ENCODE data around the gene FNDC5.

Gene FNDC5

DNA sequence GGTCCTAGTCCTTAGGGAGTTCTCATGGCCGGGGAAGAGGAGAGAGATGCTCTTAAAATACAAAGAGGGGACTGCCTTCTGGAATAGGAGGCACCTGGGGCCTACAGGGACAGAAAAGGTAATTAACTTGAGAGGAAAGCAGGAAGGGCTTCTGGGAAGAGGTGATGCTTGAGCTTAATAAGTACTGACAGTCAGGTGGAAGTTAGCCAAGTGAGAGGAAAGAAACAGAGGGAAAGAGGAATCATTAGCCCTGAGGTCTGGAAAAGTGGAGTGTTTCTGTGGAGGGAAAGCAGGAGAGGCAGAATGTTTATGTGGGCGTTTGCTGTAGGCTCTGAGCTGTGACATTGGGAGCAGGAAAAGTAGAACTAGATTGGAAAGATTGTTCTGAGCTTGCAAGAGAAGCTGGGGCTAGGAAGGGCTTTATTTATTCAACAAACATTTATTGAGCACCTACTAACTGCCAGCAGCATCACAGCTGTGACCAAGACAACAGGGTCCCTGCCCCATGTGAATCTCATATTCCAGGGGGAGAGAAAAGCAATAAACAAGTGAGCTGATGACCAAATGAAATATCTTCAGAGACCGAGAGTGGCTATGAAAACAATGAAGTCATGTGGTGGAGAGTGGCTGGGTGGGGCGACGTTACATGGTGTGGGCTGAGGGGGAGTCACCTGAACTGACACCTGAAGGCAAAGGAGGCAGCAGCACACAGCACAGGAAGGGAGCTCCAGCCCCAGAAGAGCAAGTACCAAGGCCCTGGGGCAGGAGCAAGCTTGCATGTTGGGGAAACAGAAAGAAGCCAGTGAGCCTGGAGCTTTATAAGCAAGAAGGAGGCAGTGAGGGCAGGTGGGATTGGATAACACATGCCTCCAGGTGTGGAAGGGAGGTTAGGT, 4.4 kb upstream of the FNDC5 start:
- DNase-seq = no peak
- H3K9me3 ChIP-seq (ENCODE audit: control insufficient read depth, low read length) = no peaks in the 10 kb centered on the region
- H3K27ac ChIP-seq (ENCODE audit: insufficient read depth, low read length, poor library complexity, severe bottlenecking) = no peak overlapping the region
- no peaks in the 10 kb centered on the region for H3K36me3 ChIP-seq (ENCODE audit: control insufficient read depth, insufficient read depth, low read length)
- H3K4me3 ChIP-seq (ENCODE audit: insufficient read depth, low read depth, low read length, poor library complexity, severe bottlenecking) = no peak overlapping the region
- H3K4me1 ChIP-seq (ENCODE audit: control insufficient read depth, insufficient read depth, low read length, poor library complexity, severe bottlenecking) = peaks cover 6% of the 10 kb centered on the region
- peaks cover 15% of the 10 kb centered on the region for H3K27me3 ChIP-seq (replicated peaks; ENCODE audit: control insufficient read depth, insufficient read depth, low read length, poor library complexity, severe bottlenecking)

DNA sequence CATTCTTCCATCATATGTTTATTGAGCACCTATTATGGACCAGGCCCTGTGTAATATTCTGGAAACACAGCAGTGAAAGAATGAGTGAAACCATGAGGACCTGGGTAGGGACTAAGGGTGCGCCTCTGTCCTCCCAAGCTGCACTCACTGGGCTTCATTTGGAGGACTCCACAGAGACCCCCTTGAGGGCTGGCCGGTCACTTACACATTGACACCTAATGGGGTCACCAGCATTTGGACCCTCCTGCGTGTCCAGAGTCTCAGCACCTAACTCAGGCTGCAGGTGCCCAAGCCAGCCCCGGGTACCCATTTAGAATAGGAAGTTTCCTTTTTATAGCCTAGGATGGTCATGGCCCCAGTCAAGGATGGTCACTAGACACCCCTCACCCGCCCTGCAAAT, 2.8 kb upstream of the FNDC5 start:
- peaks cover 17% of the 10 kb centered on the region for H3K27me3 ChIP-seq (replicated peaks; ENCODE audit: control insufficient read depth, insufficient read depth, low read length, poor library complexity, severe bottlenecking)
- H3K4me3 ChIP-seq (ENCODE audit: insufficient read depth, low read depth, low read length, poor library complexity, severe bottlenecking) = no peak overlapping the region
- H3K36me3 ChIP-seq (ENCODE audit: control insufficient read depth, insufficient read depth, low read length) = no peaks in the 10 kb centered on the region
- DNase-seq = no peak
- H3K27ac ChIP-seq (ENCODE audit: insufficient read depth, low read length, poor library complexity, severe bottlenecking) = no peak overlapping the region
- H3K9me3 ChIP-seq (ENCODE audit: control insufficient read depth, low read length) = no peaks in the 10 kb centered on the region
- peaks cover 7% of the 10 kb centered on the region for H3K4me1 ChIP-seq (ENCODE audit: control insufficient read depth, insufficient read depth, low read length, poor library complexity, severe bottlenecking)

DNA sequence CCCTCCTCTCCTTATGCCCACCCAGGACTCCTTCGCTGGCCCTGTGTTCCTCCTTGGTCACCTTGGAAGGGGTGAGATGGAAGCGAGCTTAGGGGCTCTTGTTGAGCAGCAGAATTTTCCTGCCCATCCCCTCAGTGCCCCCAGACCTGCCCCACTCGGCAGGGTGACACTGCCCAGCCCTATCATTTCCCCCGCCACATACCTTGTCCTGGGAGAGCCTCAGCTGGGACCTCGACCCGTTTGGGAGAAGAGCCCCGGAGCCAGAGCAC, 1.4 kb upstream of the FNDC5 start:
- DNase-seq = no peak
- Histone ChIP-seq H3K4me1 (ENCODE audit: control insufficient read depth, insufficient read depth, low read length, poor library complexity, severe bottlenecking) (peaks cover 7% of the 10 kb centered on the region), H3K27me3 (replicated peaks; ENCODE audit: control insufficient read depth, insufficient read depth, low read length, poor library complexity, severe bottlenecking) (peaks cover 17% of the 10 kb centered on the region), H3K27ac (ENCODE audit: insufficient read depth, low read length, poor library complexity, severe bottlenecking) (no peak overlapping the region), H3K9me3 (ENCODE audit: control insufficient read depth, low read length) (no peaks in the 10 kb centered on the region), H3K36me3 (ENCODE audit: control insufficient read depth, insufficient read depth, low read length) (no peaks in the 10 kb centered on the region), H3K4me3 (ENCODE audit: insufficient read depth, low read depth, low read length, poor library complexity, severe bottlenecking) (no peak overlapping the region)

DNA sequence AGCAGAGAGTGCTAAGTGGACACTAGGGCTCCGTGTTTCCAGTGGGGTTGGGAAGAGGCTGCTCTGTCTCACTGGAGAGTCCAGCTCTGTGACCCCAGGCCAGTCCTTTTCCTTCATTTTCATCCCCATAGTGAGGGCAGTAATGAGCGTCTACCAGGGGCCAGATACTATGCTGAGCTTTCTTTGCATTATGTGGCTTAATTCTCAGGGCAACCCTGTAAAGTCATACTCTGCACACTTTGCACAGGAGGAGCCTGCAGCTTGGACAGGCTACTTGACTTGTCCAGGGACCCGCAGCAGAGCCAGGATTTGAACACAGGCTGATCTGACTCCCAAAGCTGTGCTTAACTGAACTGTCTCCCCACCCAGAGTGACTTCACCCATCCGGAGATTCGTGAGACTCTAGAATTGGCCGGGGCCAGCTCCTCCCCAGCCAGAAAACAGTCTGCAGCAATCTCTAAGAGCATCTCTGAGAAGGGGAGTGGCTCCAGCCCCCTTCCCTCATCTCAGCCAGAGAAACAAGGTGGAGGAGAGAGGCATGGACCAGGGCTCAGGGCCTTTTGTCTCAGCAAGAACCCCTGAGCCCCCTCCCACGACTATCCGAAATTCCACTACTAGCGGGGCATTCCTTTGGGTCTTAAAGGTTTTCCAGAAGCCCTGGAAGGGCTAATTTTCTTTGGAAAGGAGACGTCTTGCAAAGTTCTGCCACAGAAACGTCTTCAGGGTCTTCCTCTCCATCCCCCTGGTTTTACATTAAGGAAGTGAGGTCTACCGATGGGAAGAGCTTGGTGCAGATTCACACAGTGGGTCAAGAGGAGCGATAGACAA, 866 bp upstream of the FNDC5 start:
- H3K27ac ChIP-seq (ENCODE audit: insufficient read depth, low read length, poor library complexity, severe bottlenecking) = no peak overlapping the region
- no peak overlapping the region for H3K4me3 ChIP-seq (ENCODE audit: insufficient read depth, low read depth, low read length, poor library complexity, severe bottlenecking)
- H3K4me1 ChIP-seq (ENCODE audit: control insufficient read depth, insufficient read depth, low read length, poor library complexity, severe bottlenecking) = peaks cover 7% of the 10 kb centered on the region
- peaks cover 17% of the 10 kb centered on the region for H3K27me3 ChIP-seq (replicated peaks; ENCODE audit: control insufficient read depth, insufficient read depth, low read length, poor library complexity, severe bottlenecking)
- H3K9me3 ChIP-seq (ENCODE audit: control insufficient read depth, low read length) = no peaks in the 10 kb centered on the region
- H3K36me3 ChIP-seq (ENCODE audit: control insufficient read depth, insufficient read depth, low read length) = no peaks in the 10 kb centered on the region
- no peak for DNase-seq

DNA sequence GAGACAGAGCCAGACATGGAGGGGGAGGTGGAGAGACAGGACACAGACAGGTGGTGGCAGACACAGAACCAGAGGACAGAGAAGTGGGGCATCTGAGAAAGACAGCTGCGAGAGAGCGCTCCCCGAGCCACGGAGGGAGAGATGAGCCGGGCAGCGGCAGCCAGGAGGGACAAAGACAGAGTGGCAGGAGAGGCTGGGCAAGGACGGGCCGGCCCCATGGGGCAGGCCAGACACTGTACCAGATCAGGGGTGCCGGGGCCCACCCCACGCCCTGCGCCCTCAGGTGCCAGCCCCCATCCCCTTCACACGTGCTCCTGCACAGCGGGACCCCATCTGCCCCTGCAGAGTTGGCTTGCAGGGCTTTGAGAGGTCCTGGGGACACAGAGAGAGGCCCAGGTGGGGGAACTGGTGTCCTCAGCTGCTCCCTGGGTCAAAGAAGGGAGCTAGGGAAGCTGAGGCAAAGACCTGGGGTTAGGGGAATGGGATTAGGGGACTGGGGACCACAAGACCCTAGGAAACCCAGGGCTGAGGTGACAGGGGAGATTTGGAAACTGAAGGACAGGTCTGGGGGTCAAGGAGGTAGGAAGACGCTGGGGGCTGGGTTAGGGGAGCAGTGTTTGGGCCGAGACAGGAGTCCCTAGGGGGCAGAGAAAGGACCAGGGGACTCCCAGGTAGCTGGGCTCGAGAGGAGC, 643 bp downstream of the FNDC5 start:
- DNase-seq = no peak
- Histone ChIP-seq H3K27me3 (replicated peaks; ENCODE audit: control insufficient read depth, insufficient read depth, low read length, poor library complexity, severe bottlenecking) (peaks cover 17% of the 10 kb centered on the region), H3K4me3 (ENCODE audit: insufficient read depth, low read depth, low read length, poor library complexity, severe bottlenecking) (no peak overlapping the region), H3K4me1 (ENCODE audit: control insufficient read depth, insufficient read depth, low read length, poor library complexity, severe bottlenecking) (peaks cover 7% of the 10 kb centered on the region), H3K36me3 (ENCODE audit: control insufficient read depth, insufficient read depth, low read length) (no peaks in the 10 kb centered on the region), H3K9me3 (ENCODE audit: control insufficient read depth, low read length) (no peaks in the 10 kb centered on the region), H3K27ac (ENCODE audit: insufficient read depth, low read length, poor library complexity, severe bottlenecking) (no peak overlapping the region)

DNA sequence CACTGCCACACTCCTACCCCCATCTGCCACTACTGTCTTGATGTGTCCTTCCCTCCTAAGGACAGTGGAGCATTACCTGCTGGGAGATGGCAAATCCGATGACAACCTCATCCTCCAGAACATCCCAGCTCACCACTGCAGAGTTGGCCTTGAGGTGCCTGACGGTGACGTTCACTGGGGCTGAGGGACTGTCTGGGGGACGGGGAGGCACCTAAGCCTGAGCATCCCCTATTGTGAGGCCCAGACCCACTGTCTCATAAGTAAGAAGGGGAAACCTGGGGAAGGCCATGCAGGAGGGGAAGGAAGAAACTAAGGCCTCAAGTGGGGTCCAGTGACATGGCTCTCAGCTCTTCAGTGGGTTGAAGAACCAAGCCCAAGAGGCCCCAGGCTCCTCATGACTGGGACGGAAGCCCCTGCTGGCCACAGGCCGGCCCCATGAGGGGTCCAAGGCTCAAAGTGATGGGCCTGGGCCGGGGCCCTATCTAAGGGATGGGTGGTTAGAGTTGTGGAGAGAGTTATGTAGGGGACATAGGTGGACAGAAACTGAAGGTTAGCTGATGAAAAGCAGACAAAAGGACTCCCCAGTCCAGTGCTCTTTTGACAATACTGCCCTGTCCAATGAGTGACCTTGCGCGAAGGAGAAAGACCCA, 1.8 kb downstream of the FNDC5 start:
- H3K4me3 ChIP-seq (ENCODE audit: insufficient read depth, low read depth, low read length, poor library complexity, severe bottlenecking) = no peak overlapping the region
- no peak for DNase-seq
- peaks cover 17% of the 10 kb centered on the region for H3K27me3 ChIP-seq (replicated peaks; ENCODE audit: control insufficient read depth, insufficient read depth, low read length, poor library complexity, severe bottlenecking)
- H3K36me3 ChIP-seq (ENCODE audit: control insufficient read depth, insufficient read depth, low read length) = peaks cover 4% of the 10 kb centered on the region
- no peaks in the 10 kb centered on the region for H3K9me3 ChIP-seq (ENCODE audit: control insufficient read depth, low read length)
- H3K4me1 ChIP-seq (ENCODE audit: control insufficient read depth, insufficient read depth, low read length, poor library complexity, severe bottlenecking) = peaks cover 7% of the 10 kb centered on the region
- H3K27ac ChIP-seq (ENCODE audit: insufficient read depth, low read length, poor library complexity, severe bottlenecking) = no peak overlapping the region

DNA sequence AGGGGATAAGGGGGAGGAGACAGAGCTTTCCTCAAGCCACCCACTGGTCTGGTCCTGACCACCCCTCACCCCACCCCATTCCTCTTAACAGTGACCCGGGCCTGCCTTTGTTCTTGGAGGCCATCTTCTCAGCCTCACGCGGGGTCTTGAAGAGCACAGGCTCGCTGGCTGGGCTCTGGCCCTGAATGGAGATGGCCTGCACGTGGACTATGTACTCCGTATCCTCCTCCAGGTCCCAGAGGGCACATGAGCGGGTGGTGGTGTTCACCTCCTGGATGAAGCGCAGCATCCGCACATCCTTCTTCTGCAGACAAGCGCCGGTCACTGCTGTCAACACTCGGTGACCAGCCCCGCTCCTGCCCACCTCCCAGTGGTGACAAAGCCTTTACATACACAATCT, 2.6 kb downstream of the FNDC5 start:
- peaks cover 7% of the 10 kb centered on the region for H3K4me1 ChIP-seq (ENCODE audit: control insufficient read depth, insufficient read depth, low read length, poor library complexity, severe bottlenecking)
- peaks cover 17% of the 10 kb centered on the region for H3K27me3 ChIP-seq (replicated peaks; ENCODE audit: control insufficient read depth, insufficient read depth, low read length, poor library complexity, severe bottlenecking)
- H3K36me3 ChIP-seq (ENCODE audit: control insufficient read depth, insufficient read depth, low read length) = peaks cover 5% of the 10 kb centered on the region
- H3K9me3 ChIP-seq (ENCODE audit: control insufficient read depth, low read length) = no peaks in the 10 kb centered on the region
- no peak for DNase-seq
- H3K27ac ChIP-seq (ENCODE audit: insufficient read depth, low read length, poor library complexity, severe bottlenecking) = no peak overlapping the region
- no peak overlapping the region for H3K4me3 ChIP-seq (ENCODE audit: insufficient read depth, low read depth, low read length, poor library complexity, severe bottlenecking)

DNA sequence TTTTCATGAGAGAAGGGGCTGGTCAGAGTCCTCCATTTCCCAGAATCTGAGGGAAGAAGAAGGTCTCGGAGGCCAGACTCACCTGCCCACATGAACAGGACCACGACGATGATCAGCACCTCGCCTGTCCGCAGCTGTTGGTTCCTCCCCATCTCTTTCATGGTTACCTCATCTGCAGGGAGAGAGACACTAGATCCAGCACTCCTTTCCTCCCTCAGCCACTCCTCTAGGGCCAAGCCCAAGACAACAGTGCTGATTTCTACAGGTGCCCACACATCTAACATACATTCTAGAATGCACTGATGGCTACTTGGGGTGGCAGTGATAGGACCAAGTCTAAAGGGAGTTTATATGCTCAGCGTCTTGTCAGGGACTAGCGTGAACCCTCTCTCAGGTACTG, 3.0 kb downstream of the FNDC5 start:
- Histone ChIP-seq H3K36me3 (ENCODE audit: control insufficient read depth, insufficient read depth, low read length) (peaks cover 8% of the 10 kb centered on the region), H3K27me3 (replicated peaks; ENCODE audit: control insufficient read depth, insufficient read depth, low read length, poor library complexity, severe bottlenecking) (peaks cover 17% of the 10 kb centered on the region), H3K27ac (ENCODE audit: insufficient read depth, low read length, poor library complexity, severe bottlenecking) (no peak overlapping the region), H3K4me3 (ENCODE audit: insufficient read depth, low read depth, low read length, poor library complexity, severe bottlenecking) (no peak overlapping the region), H3K9me3 (ENCODE audit: control insufficient read depth, low read length) (no peaks in the 10 kb centered on the region), H3K4me1 (ENCODE audit: control insufficient read depth, insufficient read depth, low read length, poor library complexity, severe bottlenecking) (peaks cover 6% of the 10 kb centered on the region)
- DNase-seq = no peak

DNA sequence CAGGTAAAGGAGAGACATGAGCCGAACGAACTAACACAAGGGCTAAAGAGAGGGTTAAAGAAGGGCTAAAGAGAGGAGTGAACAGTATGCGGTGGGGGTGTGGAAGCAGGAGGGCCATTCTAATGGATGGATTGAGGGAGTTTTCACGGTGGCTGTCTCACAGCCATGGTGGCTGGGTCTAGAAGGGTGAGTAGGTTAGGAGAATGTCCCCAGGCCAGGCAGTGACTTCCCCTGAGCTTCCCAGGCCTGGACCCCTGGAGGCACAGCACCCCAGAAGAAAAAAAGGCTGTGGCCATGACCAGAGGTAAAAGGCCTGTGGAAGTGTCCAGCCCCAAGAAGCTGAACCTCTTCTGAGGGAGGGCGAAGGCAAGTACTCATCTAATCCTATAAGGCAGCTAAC, 3.6 kb downstream of the FNDC5 start:
- H3K4me1 ChIP-seq (ENCODE audit: control insufficient read depth, insufficient read depth, low read length, poor library complexity, severe bottlenecking) = peaks cover 3% of the 10 kb centered on the region

More for the DNA sequence above, 3.6 kb downstream of the FNDC5 start:
- Histone ChIP-seq H3K36me3 (ENCODE audit: control insufficient read depth, insufficient read depth, low read length) (peaks cover 11% of the 10 kb centered on the region), H3K27me3 (replicated peaks; ENCODE audit: control insufficient read depth, insufficient read depth, low read length, poor library complexity, severe bottlenecking) (peaks cover 16% of the 10 kb centered on the region), H3K9me3 (ENCODE audit: control insufficient read depth, low read length) (no peaks in the 10 kb centered on the region), H3K27ac (ENCODE audit: insufficient read depth, low read length, poor library complexity, severe bottlenecking) (no peak overlapping the region), H3K4me3 (ENCODE audit: insufficient read depth, low read depth, low read length, poor library complexity, severe bottlenecking) (no peak overlapping the region)
- no peak for DNase-seq
